ENCODE measurements around the gene NRCAM. TPM values are rescaled to one million over a fixed set of nuclear protein-coding genes. Genes with fewer than 3 reads are reported as not detected.

The NRCAM gene
- total and polyA plus RNA-seq, 2 donors: 4.7 to 13.9 TPM

- Histone ChIP-seq H3K36me3 (ENCODE audit: control insufficient read depth in 2 of 2, insufficient read depth in 2 of 2, low read length in 1 of 2) (no peaks in the 10 kb centered on the region), H3K27ac (ENCODE audit: low read depth in 1 of 2, low read length in 1 of 2) (no peak overlapping the region), H3K9me3 (ENCODE audit: control insufficient read depth in 2 of 2, insufficient read depth in 1 of 2, low read length in 1 of 2) (no peaks in the 10 kb centered on the region), H3K4me1 (ENCODE audit: control insufficient read depth in 2 of 2, insufficient read depth in 2 of 2, low read length in 2 of 2) (no peaks in the 10 kb centered on the region), H3K27me3 (ENCODE audit: control insufficient read depth in 2 of 2, insufficient read depth in 1 of 2, low read length in 1 of 2) (no peaks in the 10 kb centered on the region), H3K4me3 (ENCODE audit: low read length in 2 of 2) (no peak overlapping the region)
- DNase-seq (ENCODE audit: low read depth in 6 of 9, low spot score in 9 of 9): no peak
- 89% methylated on average over 7 of the region's 7 CpGs for WGBS
Measured at GRCh38 chr7:108293149-108293612, 163.1 kb downstream of the NRCAM start.

GRCh38 chr7:108292541-108292940 lies 163.7 kb downstream of the NRCAM start:
- DNase-seq (ENCODE audit: low read depth in 6 of 9, low spot score in 9 of 9): no peak
- Histone ChIP-seq H3K27ac (ENCODE audit: low read depth in 1 of 2, low read length in 1 of 2) (no peak overlapping the region), H3K27me3 (ENCODE audit: control insufficient read depth in 2 of 2, insufficient read depth in 1 of 2, low read length in 1 of 2) (no peaks in the 10 kb centered on the region), H3K4me1 (ENCODE audit: control insufficient read depth in 2 of 2, insufficient read depth in 2 of 2, low read length in 2 of 2) (no peaks in the 10 kb centered on the region), H3K4me3 (ENCODE audit: low read length in 2 of 2) (no peak overlapping the region), H3K9me3 (ENCODE audit: control insufficient read depth in 2 of 2, insufficient read depth in 1 of 2, low read length in 1 of 2) (no peaks in the 10 kb centered on the region), H3K36me3 (ENCODE audit: control insufficient read depth in 2 of 2, insufficient read depth in 2 of 2, low read length in 1 of 2) (no peaks in the 10 kb centered on the region)
- 81% methylated on average over 3 of the region's 3 CpGs for WGBS

GRCh38 chr7:108291791-108292440 lies 164.3 kb downstream of the NRCAM start:
- no peak for DNase-seq (ENCODE audit: low read depth in 6 of 9, low spot score in 9 of 9)
- H3K27me3 ChIP-seq (ENCODE audit: control insufficient read depth in 2 of 2, insufficient read depth in 1 of 2, low read length in 1 of 2): no peaks in the 10 kb centered on the region
- no peaks in the 10 kb centered on the region for H3K9me3 ChIP-seq (ENCODE audit: control insufficient read depth in 2 of 2, insufficient read depth in 1 of 2, low read length in 1 of 2)
- H3K27ac ChIP-seq (ENCODE audit: low read depth in 1 of 2, low read length in 1 of 2): no peak overlapping the region
- no peak overlapping the region for H3K4me3 ChIP-seq (ENCODE audit: low read length in 2 of 2)
- H3K4me1 ChIP-seq (ENCODE audit: control insufficient read depth in 2 of 2, insufficient read depth in 2 of 2, low read length in 2 of 2): no peaks in the 10 kb centered on the region
- WGBS: 96% methylated on average over 5 of the region's 5 CpGs
- no peaks in the 10 kb centered on the region for H3K36me3 ChIP-seq (ENCODE audit: control insufficient read depth in 2 of 2, insufficient read depth in 2 of 2, low read length in 1 of 2)

- no peaks in the 10 kb centered on the region for H3K9me3 ChIP-seq (ENCODE audit: control insufficient read depth in 2 of 2, insufficient read depth in 1 of 2, low read length in 1 of 2)
- no peak overlapping the region for H3K27ac ChIP-seq (ENCODE audit: low read depth in 1 of 2, low read length in 1 of 2)
- DNase-seq (ENCODE audit: low read depth in 6 of 9, low spot score in 9 of 9): no peak
- no peaks in the 10 kb centered on the region for H3K27me3 ChIP-seq (ENCODE audit: control insufficient read depth in 2 of 2, insufficient read depth in 1 of 2, low read length in 1 of 2)
- no peak overlapping the region for H3K4me3 ChIP-seq (ENCODE audit: low read length in 2 of 2)
- WGBS: 91% methylated on average over 1 of the region's 1 CpG
- H3K4me1 ChIP-seq (ENCODE audit: control insufficient read depth in 2 of 2, insufficient read depth in 2 of 2, low read length in 2 of 2): no peaks in the 10 kb centered on the region
- no peaks in the 10 kb centered on the region for H3K36me3 ChIP-seq (ENCODE audit: control insufficient read depth in 2 of 2, insufficient read depth in 2 of 2, low read length in 1 of 2)
Measured at GRCh38 chr7:108291152-108291508, 165.1 kb downstream of the NRCAM start.

- Histone ChIP-seq H3K27ac (ENCODE audit: low read depth in 1 of 2, low read length in 1 of 2) (no peak overlapping the region), H3K4me1 (ENCODE audit: control insufficient read depth in 2 of 2, insufficient read depth in 2 of 2, low read length in 2 of 2) (no peaks in the 10 kb centered on the region), H3K4me3 (ENCODE audit: low read length in 2 of 2) (no peak overlapping the region), H3K27me3 (ENCODE audit: control insufficient read depth in 2 of 2, insufficient read depth in 1 of 2, low read length in 1 of 2) (no peaks in the 10 kb centered on the region), H3K9me3 (ENCODE audit: control insufficient read depth in 2 of 2, insufficient read depth in 1 of 2, low read length in 1 of 2) (no peaks in the 10 kb centered on the region), H3K36me3 (ENCODE audit: control insufficient read depth in 2 of 2, insufficient read depth in 2 of 2, low read length in 1 of 2) (no peaks in the 10 kb centered on the region)
- whole genome bisulfite sequencing: 92% methylated on average over 7 of the region's 7 CpGs
- no peak for DNase-seq (ENCODE audit: low read depth in 6 of 9, low spot score in 9 of 9)
Measured at GRCh38 chr7:108290459-108291151, 165.6 kb downstream of the NRCAM start.

GRCh38 chr7:108289852-108290251 lies 166.4 kb downstream of the NRCAM start:
- Histone ChIP-seq H3K4me3 (ENCODE audit: low read length in 2 of 2) (no peak overlapping the region), H3K36me3 (ENCODE audit: control insufficient read depth in 2 of 2, insufficient read depth in 2 of 2, low read length in 1 of 2) (no peaks in the 10 kb centered on the region), H3K27me3 (ENCODE audit: control insufficient read depth in 2 of 2, insufficient read depth in 1 of 2, low read length in 1 of 2) (no peaks in the 10 kb centered on the region), H3K27ac (ENCODE audit: low read depth in 1 of 2, low read length in 1 of 2) (no peak overlapping the region), H3K4me1 (ENCODE audit: control insufficient read depth in 2 of 2, insufficient read depth in 2 of 2, low read length in 2 of 2) (peaks cover 0 to 1% of the 10 kb centered on the region in 2 donors), H3K9me3 (ENCODE audit: control insufficient read depth in 2 of 2, insufficient read depth in 1 of 2, low read length in 1 of 2) (no peaks in the 10 kb centered on the region)
- no peak for DNase-seq (ENCODE audit: low read depth in 6 of 9, low spot score in 9 of 9)
- 97% methylated on average over 1 of the region's 1 CpG for WGBS

- Histone ChIP-seq H3K9me3 (ENCODE audit: control insufficient read depth in 2 of 2, insufficient read depth in 1 of 2, low read length in 1 of 2) (no peaks in the 10 kb centered on the region), H3K4me1 (ENCODE audit: control insufficient read depth in 2 of 2, insufficient read depth in 2 of 2, low read length in 2 of 2) (peaks cover 0 to 9% of the 10 kb centered on the region in 2 donors), H3K4me3 (ENCODE audit: low read length in 2 of 2) (no peak overlapping the region), H3K27ac (ENCODE audit: low read depth in 1 of 2, low read length in 1 of 2) (no peak overlapping the region), H3K36me3 (ENCODE audit: control insufficient read depth in 2 of 2, insufficient read depth in 2 of 2, low read length in 1 of 2) (no peaks in the 10 kb centered on the region), H3K27me3 (ENCODE audit: control insufficient read depth in 2 of 2, insufficient read depth in 1 of 2, low read length in 1 of 2) (no peaks in the 10 kb centered on the region)
- DNase-seq (ENCODE audit: low read depth in 6 of 9, low spot score in 9 of 9): no peak
- 96% methylated on average over 3 of the region's 3 CpGs for WGBS
Measured at GRCh38 chr7:108287857-108288256, 168.4 kb downstream of the NRCAM start.

GRCh38 chr7:108286290-108286904 lies 169.8 kb downstream of the NRCAM start:
- Histone ChIP-seq H3K27ac (ENCODE audit: low read depth in 1 of 2, low read length in 1 of 2) (no peak overlapping the region), H3K9me3 (ENCODE audit: control insufficient read depth in 2 of 2, insufficient read depth in 1 of 2, low read length in 1 of 2) (no peaks in the 10 kb centered on the region), H3K4me1 (ENCODE audit: control insufficient read depth in 2 of 2, insufficient read depth in 2 of 2, low read length in 2 of 2) (peaks cover 0 to 9% of the 10 kb centered on the region in 2 donors), H3K27me3 (ENCODE audit: control insufficient read depth in 2 of 2, insufficient read depth in 1 of 2, low read length in 1 of 2) (no peaks in the 10 kb centered on the region), H3K36me3 (ENCODE audit: control insufficient read depth in 2 of 2, insufficient read depth in 2 of 2, low read length in 1 of 2) (no peaks in the 10 kb centered on the region), H3K4me3 (ENCODE audit: low read length in 2 of 2) (no peak overlapping the region)
- no peak for DNase-seq (ENCODE audit: low read depth in 6 of 9, low spot score in 9 of 9)
- WGBS: 97% methylated on average over 9 of the region's 9 CpGs

- Histone ChIP-seq H3K27me3 (ENCODE audit: control insufficient read depth in 2 of 2, insufficient read depth in 1 of 2, low read length in 1 of 2) (no peaks in the 10 kb centered on the region), H3K4me3 (ENCODE audit: low read length in 2 of 2) (no peak overlapping the region), H3K27ac (ENCODE audit: low read depth in 1 of 2, low read length in 1 of 2) (no peak overlapping the region), H3K9me3 (ENCODE audit: control insufficient read depth in 2 of 2, insufficient read depth in 1 of 2, low read length in 1 of 2) (no peaks in the 10 kb centered on the region), H3K4me1 (ENCODE audit: control insufficient read depth in 2 of 2, insufficient read depth in 2 of 2, low read length in 2 of 2) (peaks cover 0 to 9% of the 10 kb centered on the region in 2 donors), H3K36me3 (ENCODE audit: control insufficient read depth in 2 of 2, insufficient read depth in 2 of 2, low read length in 1 of 2) (no peaks in the 10 kb centered on the region)
- 85% methylated on average over 2 of the region's 2 CpGs for WGBS
- no peak for DNase-seq (ENCODE audit: low read depth in 6 of 9, low spot score in 9 of 9)
Measured at GRCh38 chr7:108285778-108286177, 170.5 kb downstream of the NRCAM start.
